WERI-Rb-1 (cell line): ENCODE results near the gene TNIK.

Source experiments
- DNase-seq: peaks from one replicate; pipeline ENCODE4 v3.0.0-alpha.2; 2020
- H3K27ac ChIP-seq: fragments of 250-450 bp; sonication (Bioruptor Pico); 2 replicates; pipeline ENCODE4 v1.5.1; 2020; ENCODE audit warnings: mild to moderate bottlenecking, moderate library complexity
- H3K27me3 ChIP-seq: fragments of 250-450 bp; sonication (Bioruptor Pico); 2 replicates; pipeline ENCODE4 v1.5.1; 2021; ENCODE audit warnings: mild to moderate bottlenecking, low read depth, moderate library complexity; ENCODE audit not compliant: insufficient read depth, severe bottlenecking
- H3K36me3 ChIP-seq: fragments of 250-450 bp; sonication (Bioruptor Pico); 2 replicates; pipeline ENCODE4 v1.5.1; 2020; ENCODE audit warnings: mild to moderate bottlenecking, moderate library complexity
- H3K4me3 ChIP-seq: 2 replicates; pipeline ENCODE4 v1.5.1; 2011; ENCODE audit warnings: low read depth, mild to moderate bottlenecking, control low read depth, low read length
- H3K9me3 ChIP-seq: fragments of 250-450 bp; sonication (Bioruptor Pico); 2 replicates; pipeline ENCODE4 v1.5.1; 2021; ENCODE audit warnings: mild to moderate bottlenecking, moderate library complexity; ENCODE audit not compliant: severe bottlenecking
- TF ChIP-seq, protein P1 (sequence below): IDR thresholded peaks from 2 replicates; pipeline ENCODE4 v1.5.1; 2011; ENCODE audit warnings: low read depth, mild to moderate bottlenecking, control low read depth, inconsistent platforms, low read length

The TNIK gene

DNA sequence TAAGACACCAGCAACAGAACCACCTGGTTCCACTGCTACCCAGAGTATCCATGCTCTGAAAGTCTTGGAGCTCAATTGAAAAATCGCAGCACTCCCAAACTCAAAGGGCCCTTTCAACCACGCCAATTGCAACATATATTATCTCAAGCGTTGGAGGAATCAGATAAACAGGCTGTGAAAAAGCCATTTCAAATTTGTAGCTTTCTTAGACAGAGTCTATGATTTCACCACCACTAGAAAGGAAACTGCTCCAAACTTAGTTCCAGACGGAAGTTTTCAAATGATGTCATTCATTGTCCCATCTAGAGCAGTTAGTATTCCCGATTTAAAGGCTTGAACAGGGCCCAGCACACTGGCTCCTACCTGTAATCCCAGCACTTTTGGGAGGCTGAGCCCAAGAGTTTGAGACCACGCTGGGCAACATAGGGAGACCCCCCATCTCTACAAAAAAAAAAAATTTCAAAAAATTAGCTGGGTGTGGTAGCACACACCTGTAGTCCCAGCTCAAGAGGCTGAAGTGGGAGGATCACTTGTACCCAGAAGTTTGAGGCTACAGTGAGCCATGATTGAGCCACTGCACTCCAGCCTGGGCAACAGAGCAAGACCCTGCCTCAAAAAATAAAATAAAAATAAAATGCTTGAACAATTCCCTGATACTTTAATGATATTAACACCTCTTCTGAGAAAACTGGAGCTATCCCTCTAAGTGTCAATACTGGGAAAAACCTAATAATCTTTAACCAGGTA, 16.8 kb downstream of the TNIK start:
- H3K27ac ChIP-seq: no peak overlapping the region
- no peak for DNase-seq
- H3K4me3 ChIP-seq: no peak overlapping the region
- TF ChIP-seq, protein P1, sequence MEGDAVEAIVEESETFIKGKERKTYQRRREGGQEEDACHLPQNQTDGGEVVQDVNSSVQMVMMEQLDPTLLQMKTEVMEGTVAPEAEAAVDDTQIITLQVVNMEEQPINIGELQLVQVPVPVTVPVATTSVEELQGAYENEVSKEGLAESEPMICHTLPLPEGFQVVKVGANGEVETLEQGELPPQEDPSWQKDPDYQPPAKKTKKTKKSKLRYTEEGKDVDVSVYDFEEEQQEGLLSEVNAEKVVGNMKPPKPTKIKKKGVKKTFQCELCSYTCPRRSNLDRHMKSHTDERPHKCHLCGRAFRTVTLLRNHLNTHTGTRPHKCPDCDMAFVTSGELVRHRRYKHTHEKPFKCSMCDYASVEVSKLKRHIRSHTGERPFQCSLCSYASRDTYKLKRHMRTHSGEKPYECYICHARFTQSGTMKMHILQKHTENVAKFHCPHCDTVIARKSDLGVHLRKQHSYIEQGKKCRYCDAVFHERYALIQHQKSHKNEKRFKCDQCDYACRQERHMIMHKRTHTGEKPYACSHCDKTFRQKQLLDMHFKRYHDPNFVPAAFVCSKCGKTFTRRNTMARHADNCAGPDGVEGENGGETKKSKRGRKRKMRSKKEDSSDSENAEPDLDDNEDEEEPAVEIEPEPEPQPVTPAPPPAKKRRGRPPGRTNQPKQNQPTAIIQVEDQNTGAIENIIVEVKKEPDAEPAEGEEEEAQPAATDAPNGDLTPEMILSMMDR: no peak
- no peaks in the 10 kb centered on the region for H3K36me3 ChIP-seq
- no peaks in the 10 kb centered on the region for H3K27me3 ChIP-seq
- no peaks in the 10 kb centered on the region for H3K9me3 ChIP-seq

DNA sequence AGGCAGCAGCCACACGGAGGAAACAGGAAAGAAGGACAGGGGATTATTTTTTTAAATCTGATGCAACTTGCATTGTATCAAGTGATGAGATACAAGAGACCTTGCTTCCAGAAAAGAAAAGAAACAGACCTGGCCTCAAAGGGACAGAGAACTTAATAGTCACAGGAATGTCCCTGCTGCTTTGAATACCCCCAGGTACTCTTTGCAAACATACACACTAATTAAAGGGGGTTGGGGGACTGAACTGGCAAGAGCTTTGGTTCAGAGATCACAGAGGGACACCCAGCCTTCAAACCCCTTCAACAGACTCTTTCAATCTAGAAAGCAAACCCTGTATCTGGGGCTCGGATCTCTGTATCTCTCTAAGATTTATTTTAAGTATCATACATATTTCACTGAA, 18.0 kb downstream of the TNIK start:
- Histone ChIP-seq H3K9me3 (no peaks in the 10 kb centered on the region), H3K36me3 (no peaks in the 10 kb centered on the region), H3K27ac (no peak overlapping the region), H3K4me3 (no peak overlapping the region), H3K27me3 (no peaks in the 10 kb centered on the region)
- DNase-seq: no peak
- TF ChIP-seq, protein P1: no peak

DNA sequence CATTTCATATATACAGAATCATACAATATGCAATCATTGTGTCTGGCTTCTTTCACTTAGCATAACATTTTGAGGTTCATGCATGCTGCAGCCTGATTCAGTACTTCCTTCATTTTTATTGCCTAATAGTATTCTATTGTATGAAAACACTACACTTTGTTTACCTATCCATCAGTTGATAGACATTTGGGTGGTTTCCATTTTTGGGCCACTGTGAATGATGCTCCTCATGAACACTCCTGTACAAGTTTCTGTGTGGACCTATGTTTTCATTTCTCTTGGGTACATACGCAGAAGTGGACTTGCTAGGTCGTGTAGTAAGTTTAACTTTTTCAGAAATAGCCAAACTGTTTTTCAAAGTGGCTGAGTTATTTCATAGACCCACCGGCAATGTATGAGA, 18.8 kb downstream of the TNIK start:
- no peaks in the 10 kb centered on the region for H3K9me3 ChIP-seq
- no peaks in the 10 kb centered on the region for H3K36me3 ChIP-seq
- no peak overlapping the region for H3K27ac ChIP-seq
- TF ChIP-seq, protein P1: no peak
- DNase-seq: no peak
- no peaks in the 10 kb centered on the region for H3K27me3 ChIP-seq
- no peak overlapping the region for H3K4me3 ChIP-seq

DNA sequence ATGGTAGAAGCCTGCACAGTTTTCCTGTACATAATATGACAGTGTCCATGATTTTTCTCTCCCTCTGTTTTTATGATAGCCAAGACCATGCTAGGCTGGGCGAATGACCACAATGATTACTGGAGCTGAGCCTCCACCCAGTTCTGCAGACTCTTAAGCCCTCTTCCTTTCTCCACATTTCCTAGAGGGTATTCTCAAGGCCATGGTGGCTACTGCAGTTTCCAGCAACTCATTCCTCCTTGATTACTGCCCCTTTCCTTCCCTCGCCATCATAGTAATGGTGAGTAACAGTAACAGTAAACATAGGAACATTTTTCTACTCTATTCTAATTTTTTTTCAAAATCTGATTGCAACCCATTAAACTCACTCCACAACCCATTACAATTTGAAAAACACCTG, 20.2 kb downstream of the TNIK start:
- DNase-seq: no peak
- TF ChIP-seq, protein P1: no peak
- Histone ChIP-seq H3K9me3 (no peaks in the 10 kb centered on the region), H3K27me3 (no peaks in the 10 kb centered on the region), H3K27ac (no peak overlapping the region), H3K4me3 (no peak overlapping the region), H3K36me3 (no peaks in the 10 kb centered on the region)

DNA sequence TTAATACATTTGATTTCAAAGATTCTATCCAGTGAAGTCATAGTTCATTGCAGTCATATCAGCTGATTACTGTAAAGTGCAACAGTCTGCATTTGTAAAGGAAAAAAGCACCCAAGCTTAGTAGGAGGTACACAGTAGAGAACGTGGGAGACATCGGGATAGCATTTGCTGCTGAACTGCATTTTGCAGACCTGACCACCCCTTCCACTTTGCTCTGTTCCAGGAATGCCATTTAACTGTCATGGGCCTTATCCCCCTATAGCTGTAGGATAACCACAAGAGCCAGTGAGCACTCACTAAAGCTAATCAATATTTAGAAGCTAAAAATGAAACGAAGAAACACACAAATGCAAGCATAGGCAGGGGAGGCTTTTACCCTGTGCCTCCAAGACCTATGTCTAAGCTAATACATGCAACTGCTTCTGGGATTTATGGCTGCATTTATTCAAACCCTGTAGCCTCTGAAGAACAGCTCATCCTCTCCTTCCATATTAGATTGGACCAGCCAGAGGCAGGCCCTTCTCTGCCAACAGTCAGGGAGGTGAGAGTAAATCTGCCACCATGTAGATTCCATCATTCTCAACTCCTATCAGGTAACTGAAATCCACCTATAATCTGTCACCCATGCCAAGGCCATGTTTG, 23.0 kb downstream of the TNIK start:
- Histone ChIP-seq H3K9me3 (no peaks in the 10 kb centered on the region), H3K4me3 (no peak overlapping the region), H3K36me3 (no peaks in the 10 kb centered on the region), H3K27me3 (no peaks in the 10 kb centered on the region), H3K27ac (no peak overlapping the region)
- TF ChIP-seq, protein P1: no peak
- no peak for DNase-seq
